ENCODE results near the gene SLK. TPM values are rescaled to one million over a fixed set of nuclear protein-coding genes. Genes with fewer than 3 reads are reported as not detected.

SLK gene
- total and polyA plus RNA-seq, 2 of the 4 experiments (the other 2 are of a cell fraction): 8.1 to 21.5 TPM

DNA sequence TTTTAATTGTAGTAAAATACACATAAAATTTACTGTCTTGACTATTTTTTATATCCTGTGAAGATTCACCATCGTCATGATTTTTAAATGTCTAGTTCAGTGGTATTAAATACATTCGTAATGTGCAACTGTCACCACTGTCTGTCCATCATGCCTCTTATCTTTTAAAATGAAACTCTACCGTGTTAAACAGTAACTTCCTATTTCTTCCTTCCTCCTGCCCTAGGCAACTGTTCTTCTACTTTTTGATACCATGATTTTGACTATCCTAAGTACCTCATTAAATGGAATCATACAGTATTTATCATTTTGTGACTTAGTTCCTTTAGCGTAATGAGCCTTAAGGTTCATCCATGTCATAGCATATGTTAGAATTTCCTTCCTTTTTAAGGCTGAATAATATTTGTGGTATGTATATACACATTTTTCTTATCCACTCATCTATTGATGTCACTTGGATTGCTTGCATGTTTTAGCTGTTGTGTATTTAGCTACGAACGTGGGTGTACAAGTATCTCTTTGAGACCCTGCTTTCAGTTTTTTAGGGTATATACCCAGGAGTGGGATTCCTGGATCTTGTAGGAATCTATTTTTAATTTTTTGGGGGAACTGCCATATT is 13.5 kb downstream of the SLK start:
- Histone ChIP-seq H2AK9ac (replicated peaks; ENCODE audit: low read depth, low read length, poor library complexity) (no peak overlapping the region), H3K9me3 (ENCODE audit: control insufficient read depth, insufficient read depth, low read length) (no peaks in the 10 kb centered on the region), H2BK15ac (ENCODE audit: low read depth, low read length) (no peak overlapping the region), H3K27ac (ENCODE audit: insufficient read depth, low read length) (no peak overlapping the region), H3K4me2 (ENCODE audit: low read depth, low read length) (peak overlapping the region; percentile 59; the same call in 1 of the 2 replicates), H2AK5ac (ENCODE audit: low read depth, low read length) (no peak overlapping the region), H2BK120ac (ENCODE audit: low read depth, low read length) (no peak overlapping the region), H3K23ac (ENCODE audit: low read depth, low read length) (peak overlapping the region; percentile 35; the same call in 1 of the 2 replicates), H3K18ac (ENCODE audit: low read depth, low read length) (no peak overlapping the region), H3K9ac (ENCODE audit: low read depth, low read length) (no peak overlapping the region), H3K36me3 (ENCODE audit: control insufficient read depth, insufficient read depth, low read length) (no peaks in the 10 kb centered on the region), H3K56ac (ENCODE audit: extremely low read depth, insufficient read depth, low read length) (no peak overlapping the region), H3K14ac (replicated peaks; ENCODE audit: low read depth, low read length) (no peak overlapping the region), H3K4me1 (ENCODE audit: control insufficient read depth, insufficient read depth, low read length) (peaks cover 6% of the 10 kb centered on the region), H3K4me3 (ENCODE audit: insufficient read depth, low read depth, low read length) (no peak overlapping the region), H4K5ac (ENCODE audit: low read depth, low read length) (no peak overlapping the region), H4K20me1 (ENCODE audit: insufficient read depth, low read length) (peaks cover 25% of the 10 kb centered on the region), H3K27me3 (ENCODE audit: control insufficient read depth, insufficient read depth, low read length) (no peaks in the 10 kb centered on the region), H3K4ac (ENCODE audit: low read depth, low read length) (no peak overlapping the region), H2AFZ (replicated peaks; ENCODE audit: low read length, poor library complexity) (no peak overlapping the region), H2BK5ac (ENCODE audit: low read depth, low read length, poor library complexity, severe bottlenecking) (peak overlapping the region; percentile 29), H3K9me1 (ENCODE audit: insufficient read depth, low read length) (peaks cover 11% of the 10 kb centered on the region), H3K79me1 (ENCODE audit: low read depth in 1 of 2, low read length in 2 of 2) (peaks cover 14 to 44% of the 10 kb centered on the region in 2 experiments), H2BK20ac (ENCODE audit: low read depth, low read length) (no peak overlapping the region; the same call in 1 of the 2 replicates), H4K8ac (ENCODE audit: low read depth in 2 of 2, low read length in 2 of 2) (no peak overlapping the region), H4K91ac (ENCODE audit: insufficient read depth, low read depth, low read length) (no peak overlapping the region)
- POLR2A ChIA-PET (ENCODE audit: unreplicated experiment): no interaction called here
- WGBS, 2 experiments (ENCODE audit: extremely low coverage in 2 of 2, insufficient read length in 1 of 2): no CpG with 5 or more reads among the region's 6 CpGs
- intact Hi-C loops (cut with micrococcal nuclease) (no loop called here), in situ Hi-C loops (cut with MboI; ENCODE audit: low sequenced_read_pairs) (no loop called here), dilution Hi-C loops (cut with HindIII; ENCODE audit: low sequenced_read_pairs, unreplicated experiment) (no loop called here)
- DNase-seq: peak; percentile 66
- no TSS peak for BruUV-seq (replicated peaks)
- ATAC-seq (ENCODE audit: low read depth): peak; percentile 67
- TF ChIP-seq, protein P1, sequence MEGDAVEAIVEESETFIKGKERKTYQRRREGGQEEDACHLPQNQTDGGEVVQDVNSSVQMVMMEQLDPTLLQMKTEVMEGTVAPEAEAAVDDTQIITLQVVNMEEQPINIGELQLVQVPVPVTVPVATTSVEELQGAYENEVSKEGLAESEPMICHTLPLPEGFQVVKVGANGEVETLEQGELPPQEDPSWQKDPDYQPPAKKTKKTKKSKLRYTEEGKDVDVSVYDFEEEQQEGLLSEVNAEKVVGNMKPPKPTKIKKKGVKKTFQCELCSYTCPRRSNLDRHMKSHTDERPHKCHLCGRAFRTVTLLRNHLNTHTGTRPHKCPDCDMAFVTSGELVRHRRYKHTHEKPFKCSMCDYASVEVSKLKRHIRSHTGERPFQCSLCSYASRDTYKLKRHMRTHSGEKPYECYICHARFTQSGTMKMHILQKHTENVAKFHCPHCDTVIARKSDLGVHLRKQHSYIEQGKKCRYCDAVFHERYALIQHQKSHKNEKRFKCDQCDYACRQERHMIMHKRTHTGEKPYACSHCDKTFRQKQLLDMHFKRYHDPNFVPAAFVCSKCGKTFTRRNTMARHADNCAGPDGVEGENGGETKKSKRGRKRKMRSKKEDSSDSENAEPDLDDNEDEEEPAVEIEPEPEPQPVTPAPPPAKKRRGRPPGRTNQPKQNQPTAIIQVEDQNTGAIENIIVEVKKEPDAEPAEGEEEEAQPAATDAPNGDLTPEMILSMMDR (conservative IDR thresholded peaks at IDR 0.05; ENCODE audit: low read depth, low read length): no peak
- TF ChIP-seq CEBPB (IDR thresholded peaks at IDR 0.05; ENCODE audit: low read depth, low read length): no peak
- TF ChIP-seq MXI1 (IDR thresholded peaks at IDR 0.05; ENCODE audit: borderline replicate concordance, low read depth, low read length): no peak
- no peak for TF ChIP-seq NFE2L2 (IDR thresholded peaks at IDR 0.05; ENCODE audit: low read depth, low read length)
- no peak for TF ChIP-seq BHLHE40 (IDR thresholded peaks at IDR 0.05; ENCODE audit: low read depth, low read length)
- CTCF ChIA-PET: interaction anchor here (1.0 kb wide), 1 partner anchor 10 kb away, joined by 3 read pairs; no protein-coding TSS in a partner anchor

All from IMR-90 (cell line).